HG03442 (cell line): ENCODE data around the gene COPZ1.

Source experiments
- ATAC-seq: cut with Tn5 transposase; IDR thresholded peaks from one replicate; pipeline ENCODE4 v1.9.1; 2021; ENCODE audit warnings: mild to moderate bottlenecking, moderate library complexity; ENCODE audit not compliant: unreplicated experiment

COPZ1 gene

GRCh38 chr12:54358191-54358944 is 33.4 kb downstream of the COPZ1 start:
- ATAC-seq, result no peak

- ATAC-seq, result peak; percentile 98
Observed at GRCh38 chr12:54358945-54359761, 34.2 kb downstream of the COPZ1 start.

GRCh38 chr12:54359762-54360351 is 34.9 kb downstream of the COPZ1 start:
- no peak for ATAC-seq

- ATAC-seq, result no peak
Observed at GRCh38 chr12:54360717-54361456, 36.0 kb downstream of the COPZ1 start.

GRCh38 chr12:54363047-54363446 is 38.1 kb downstream of the COPZ1 start:
- ATAC-seq, result no peak

- ATAC-seq, result no peak
Observed at GRCh38 chr12:54363618-54364017, 38.7 kb downstream of the COPZ1 start.

- no peak for ATAC-seq
Observed at GRCh38 chr12:54364413-54364812, 39.5 kb downstream of the COPZ1 start, which contains the start of gene GPR84. Gene GPR84 (minus strand): TSS chr12:54364486. CDS start chr12:54363851, 635 bp downstream.

- ATAC-seq, result peak; percentile 19
Observed at GRCh38 chr12:54368025-54368708, 43.2 kb downstream of the COPZ1 start.

- ATAC-seq, result peak; percentile 75
Observed at GRCh38 chr12:54368709-54369596, 44.0 kb downstream of the COPZ1 start.

- ATAC-seq, result no peak
Observed at GRCh38 chr12:54369597-54370131, 44.7 kb downstream of the COPZ1 start.

- no peak for ATAC-seq
Observed at GRCh38 chr12:54370171-54370730, 45.3 kb downstream of the COPZ1 start.

GRCh38 chr12:54371328-54372112 is 46.6 kb downstream of the COPZ1 start:
- ATAC-seq, result no peak

GRCh38 chr12:54372113-54372806 is 47.3 kb downstream of the COPZ1 start:
- no peak for ATAC-seq

GRCh38 chr12:54373649-54374561 is 49.0 kb downstream of the COPZ1 start:
- no peak for ATAC-seq

- no peak for ATAC-seq
Observed at GRCh38 chr12:54374562-54375258, 49.8 kb downstream of the COPZ1 start.

GRCh38 chr12:54375259-54375579 is 50.3 kb downstream of the COPZ1 start:
- no peak for ATAC-seq
